Ovary (tissue), 9 donors: ENCODE measurements around the gene CER1. TPM values are rescaled to one million over a fixed set of nuclear protein-coding genes. Genes with fewer than 3 reads are reported as not detected.

Experiments
- DNase-seq, 5 donors: peaks; one replicate each; pipeline ENCODE4 v3.0.0-alpha.2; 2019 to 2020
- H3K27ac ChIP-seq, 2 donors: fragments of 200-600 bp; one replicate each; pipeline versions ENCODE4 v1.5.1 to v1.8.0; 2019 to 2022
- H3K27me3 ChIP-seq: fragments of 200-600 bp; one replicate; pipeline ENCODE4 v1.8.0; 2022
- H3K36me3 ChIP-seq: fragments of 200-600 bp; sonication (generic); one replicate; pipeline ENCODE4 v1.5.1; 2019
- H3K4me1 ChIP-seq: one replicate; pipeline ENCODE4 v1.8.1; 2013; ENCODE audit warnings: mild to moderate bottlenecking, moderate library complexity; ENCODE audit not compliant: insufficient read depth
- H3K4me3 ChIP-seq: fragments of 200-600 bp; sonication (generic); one replicate; pipeline ENCODE4 v1.5.1; 2017
- H3K9me3 ChIP-seq, 2 donors: fragments of 200-600 bp in 1 of 2; sonication (generic) in 1 of 2; one replicate each; pipeline versions ENCODE4 v1.5.1 to v1.8.1; 2013 to 2019; ENCODE audit warnings: mild to moderate bottlenecking in 1 of 2, moderate library complexity in 1 of 2
- CTCF ChIP-seq, 3 donors: fragments of 450-650 bp in 2 of 3; fragments of 200-600 bp in 1 of 3; IDR thresholded peaks; one replicate each; pipeline versions ENCODE4 v1.5.1 to v1.8.0; 2016 to 2022; ENCODE audit warnings: antibody characterized with exemption in 3 of 3, mild to moderate bottlenecking in 1 of 3
- EP300 ChIP-seq: sonication (generic); formaldehyde crosslinking; IDR thresholded peaks from one replicate; pipeline ENCODE4 v1.6.1; 2017; ENCODE audit warnings: antibody characterized with exemption
- POLR2A ChIP-seq: fragments of 450-650 bp; IDR thresholded peaks from one replicate; pipeline ENCODE4 v1.6.1; 2017; ENCODE audit warnings: antibody characterized with exemption, mild to moderate bottlenecking, moderate library complexity
- WGBS, 3 donors: extraction: QIAGEN DNeasy Blood & Tissue Kit in 1 of 3; methylation state at CpG; one replicate each; pipeline versions ENCODE4 v1.1.5 to v1.1.7; 2013 to 2017; 5-methylcytosine and 5-hydroxymethylcytosine counted together
- intact Hi-C, 4 donors: fragments of 100-400 bp; cut with DNase I; formaldehyde crosslinking; loops; one replicate each; pipeline versions ENCODE4 v1.11.0 to v1.15.1; 2022 to 2023
- polyA plus RNA-seq, 2 donors: library from polyadenylated mRNA; stranded (reverse); fragments of 200-250 nt in 1 of 2; fragments of 350-450 nt in 1 of 2; fragmentation: Illumina TruSeq in 1 of 2; extraction: RNeasy Lipid Tissue Mini Kit (QIAGEN cat#74804) in 1 of 2; gene quantifications; one replicate each; pipeline ENCODE4 v1.2.3, GENCODE V29; 2013 to 2014
- total RNA-seq, 7 donors: library from RNA; depleted of rRNA in 2 of 7; stranded (reverse); fragments of >200 nt in 2 of 7; fragmentation: NEBNext Ultra II Directional in 3 of 7; extraction: Animal tissue kit (Norgen Biotek cat#: 25700) in 3 of 7; gene quantifications; one replicate each; pipeline versions ENCODE4 v1.1.0 to v1.2.4, GENCODE V29; 2016 to 2023
- donor health status: DM: no; HTN: no; CAD: no; lungs with moderate emphysema.
- donor health status: DM: no; HTN: no; CAD: no.
- donor health status: Bipolar disorder and iron deficiency.
- donor health status: DM: yes; HTN: yes; CAD: no.
- donor health status: DM: no; HTN: no; CAD: no.
- donor health status: DM: yes; HTN: yes; CAD: no.

Gene CER1
- total and polyA plus RNA-seq, 9 donors, result not detected

GRCh38 chr9:14715102-14715501 is 7.4 kb downstream of the CER1 start:
- 59 to 64% (median 61%) methylated on average over 4 of the region's 4 CpGs for WGBS, 3 donors

DNA sequence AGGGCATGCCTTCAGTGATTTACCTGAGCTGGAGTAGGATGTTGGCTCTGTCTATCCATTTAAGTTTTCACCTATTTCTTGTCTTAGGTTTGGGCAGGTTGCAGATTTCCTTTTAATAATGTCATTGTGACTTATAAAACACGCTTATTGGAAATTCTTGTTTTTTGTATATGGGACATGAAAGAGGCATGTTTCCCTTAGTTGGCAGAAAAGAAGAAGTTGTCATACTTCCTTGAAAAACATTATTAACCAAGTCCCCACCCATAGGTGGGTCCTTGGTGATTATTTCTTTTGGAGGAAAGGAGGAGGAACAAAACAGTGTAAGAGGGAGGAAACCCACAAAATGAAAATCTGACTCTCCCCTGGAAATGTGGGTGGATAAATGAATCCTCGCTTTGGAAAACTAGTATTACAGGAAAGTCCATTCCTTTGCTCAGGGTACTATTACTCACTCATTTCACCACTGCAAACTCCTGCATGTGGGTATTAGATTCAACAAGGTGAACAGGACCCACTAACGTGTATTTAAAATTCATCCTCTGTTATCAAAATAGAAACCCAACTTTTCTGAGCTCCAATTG is 9.3 kb downstream of the CER1 start:
- Histone ChIP-seq H3K4me1 (no peaks in the 10 kb centered on the region), H3K27me3 (no peaks in the 10 kb centered on the region), H3K9me3 (no peaks in the 10 kb centered on the region), H3K27ac (no peak overlapping the region), H3K4me3 (no peak overlapping the region), H3K36me3 (no peaks in the 10 kb centered on the region)
- intact Hi-C loops, result no loop called here
- TF ChIP-seq POLR2A (no peak), CTCF (IDR thresholded peaks at IDR 0.05) (no peak), EP300 (no peak)
- DNase-seq, result no peak
- WGBS, 3 donors, result 79 to 88% (median 82%) methylated on average over 3 of the region's 3 CpGs

More at GRCh38 chr9:14715102-14715501, 7.4 kb downstream of the CER1 start:
- no peaks in the 10 kb centered on the region for H3K36me3 ChIP-seq
- no peak overlapping the region for H3K4me3 ChIP-seq
- no peak for DNase-seq
- no peaks in the 10 kb centered on the region for H3K4me1 ChIP-seq
- no peaks in the 10 kb centered on the region for H3K27me3 ChIP-seq
- H3K9me3 ChIP-seq, result no peaks in the 10 kb centered on the region
- no peak overlapping the region for H3K27ac ChIP-seq
- no peak for TF ChIP-seq POLR2A
- TF ChIP-seq CTCF (IDR thresholded peaks at IDR 0.05), result no peak
- TF ChIP-seq EP300, result no peak
- intact Hi-C loops, result no loop called here

DNA sequence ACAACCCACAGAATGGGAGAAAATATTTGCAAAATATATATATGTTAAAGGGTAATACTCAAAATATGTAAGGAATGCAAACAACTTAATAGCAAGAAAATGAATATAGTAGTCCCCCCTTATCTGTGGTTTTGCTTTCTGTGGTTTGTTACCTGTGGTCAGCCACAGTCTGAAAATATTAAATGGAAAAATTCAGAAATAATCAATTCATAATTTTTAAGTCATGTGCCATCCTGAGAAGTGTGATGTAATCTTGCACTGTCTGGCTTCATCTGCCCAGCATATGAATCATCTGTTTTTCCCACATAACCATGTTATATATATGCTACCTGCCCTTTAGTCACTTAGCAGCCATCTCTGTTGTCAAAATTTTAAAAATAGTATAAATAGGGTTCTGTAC is 11.7 kb downstream of the CER1 start:
- Histone ChIP-seq H3K4me3 (no peak overlapping the region), H3K4me1 (no peaks in the 10 kb centered on the region), H3K27me3 (no peaks in the 10 kb centered on the region), H3K27ac (no peak overlapping the region), H3K36me3 (no peaks in the 10 kb centered on the region), H3K9me3 (no peaks in the 10 kb centered on the region)
- no peak for TF ChIP-seq POLR2A
- TF ChIP-seq EP300, result no peak
- no peak for TF ChIP-seq CTCF (IDR thresholded peaks at IDR 0.05)
- intact Hi-C loops, result no loop called here
- no peak for DNase-seq

DNA sequence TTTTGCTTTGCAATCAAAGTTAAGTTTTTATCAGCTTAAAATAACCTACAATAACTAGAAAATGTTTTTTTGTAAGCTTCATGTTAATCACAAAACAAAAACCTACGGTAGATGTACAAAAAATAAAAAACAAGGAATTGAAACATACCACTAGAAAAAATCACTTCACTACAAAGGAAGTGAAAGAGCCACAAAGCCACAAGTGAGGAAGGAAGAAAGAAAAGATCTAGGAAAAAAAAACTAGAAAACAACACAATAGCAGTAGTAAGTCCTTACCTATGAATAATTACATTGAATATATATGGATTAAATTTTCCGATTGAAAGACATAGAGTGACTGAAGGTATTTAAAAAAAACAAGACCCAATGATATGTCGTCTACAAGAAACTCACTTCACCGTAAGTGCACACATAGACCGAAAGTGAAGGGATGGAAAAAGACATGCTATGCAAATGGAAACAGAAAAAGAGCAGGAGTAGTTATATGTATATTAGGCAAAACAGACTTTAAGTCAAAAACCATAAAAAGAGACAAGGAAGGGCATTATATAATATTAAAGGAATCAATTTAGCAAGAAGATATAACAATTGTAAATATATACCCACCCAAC is 15.9 kb downstream of the CER1 start:
- Histone ChIP-seq H3K27ac (no peak overlapping the region), H3K36me3 (no peaks in the 10 kb centered on the region), H3K4me1 (no peaks in the 10 kb centered on the region), H3K27me3 (no peaks in the 10 kb centered on the region), H3K4me3 (no peak overlapping the region), H3K9me3 (peaks cover 2 to 4% of the 10 kb centered on the region in 2 donors)
- no peak for TF ChIP-seq CTCF (IDR thresholded peaks at IDR 0.05)
- no peak for TF ChIP-seq EP300
- no peak for TF ChIP-seq POLR2A
- intact Hi-C loops, result no loop called here
- no peak for DNase-seq
- WGBS, 3 donors, result 92 to 94% (median 92%) methylated on average over 5 of the region's 5 CpGs
